Activated CD4-positive, alpha-beta T cell treated with anti-CD3 and anti-CD28 coated beads, Interleukin-2, amount 10 ng/mL, durations not matched to agents 24 days and 14 days (primary cell): ENCODE measurements around the gene RNU6-9. TPM values are rescaled to one million over a fixed set of nuclear protein-coding genes. Genes with fewer than 3 reads are reported as not detected.
A peak's percentile ranks its signal among the peaks of the same experiment; 100 is the strongest.

Experiments
- DNase-seq: peaks from one replicate; pipeline ENCODE4 v3.0.0; 2022
- H3K27ac Mint-ChIP-seq: one replicate; pipeline ENCODE4 v1.8.0; 2022; ENCODE audit warnings: mild to moderate bottlenecking, mixed read lengths
- H3K27me3 Mint-ChIP-seq: one replicate; pipeline ENCODE4 v1.8.0; 2022; ENCODE audit warnings: mixed read lengths
- H3K36me3 Mint-ChIP-seq: one replicate; pipeline ENCODE4 v1.8.0; 2022; ENCODE audit warnings: low read depth, mild to moderate bottlenecking, mixed read lengths
- H3K4me1 Mint-ChIP-seq: one replicate; pipeline ENCODE4 v1.8.0; 2021; ENCODE audit warnings: mixed read lengths
- H3K4me3 Mint-ChIP-seq: one replicate; pipeline ENCODE4 v1.8.0; 2022; ENCODE audit warnings: mild to moderate bottlenecking, moderate library complexity, mixed read lengths
- H3K9me3 Mint-ChIP-seq: one replicate; pipeline ENCODE4 v1.8.0; 2021; ENCODE audit warnings: mixed read lengths
- intact Hi-C: fragments of 100-400 bp; cut with micrococcal nuclease; formaldehyde crosslinking; loops from one replicate; pipeline ENCODE4 v1.15.1; 2023
- total RNA-seq: library from RNA; stranded (reverse); gene quantifications from 2 replicates; pipeline ENCODE4 v1.2.3, GENCODE V29; 2022

Gene RNU6-9
- total RNA-seq, 1 donor from 2014 or later, result not detected

- no peak overlapping the region for H3K27ac Mint-ChIP-seq
These were observed 38.1 kb upstream of the RNU6-9 start for GRCh38 chr19:855142-855541.

GRCh38 chr19:855566-856120, 37.6 kb upstream of the RNU6-9 start:
- Mint-ChIP-seq H3K4me1 (no peaks in the 10 kb centered on the region), H3K27ac (no peak overlapping the region), H3K9me3 (no peaks in the 10 kb centered on the region), H3K27me3 (peaks cover 15% of the 10 kb centered on the region), H3K4me3 (no peak overlapping the region), H3K36me3 (no peaks in the 10 kb centered on the region)
- intact Hi-C loops, result no loop called here
- DNase-seq, result no peak

More at GRCh38 chr19:855142-855541, 38.1 kb upstream of the RNU6-9 start:
- H3K9me3 Mint-ChIP-seq, result no peaks in the 10 kb centered on the region
- H3K4me1 Mint-ChIP-seq, result no peaks in the 10 kb centered on the region
- no peaks in the 10 kb centered on the region for H3K36me3 Mint-ChIP-seq
- H3K27me3 Mint-ChIP-seq, result peaks cover 15% of the 10 kb centered on the region
- no peak for DNase-seq
- H3K4me3 Mint-ChIP-seq, result no peak overlapping the region
- intact Hi-C loops, result no loop called here

- H3K27ac Mint-ChIP-seq, result no peak overlapping the region
- intact Hi-C loops, result no loop called here
- no peak overlapping the region for H3K4me3 Mint-ChIP-seq
- DNase-seq, result no peak
- no peaks in the 10 kb centered on the region for H3K36me3 Mint-ChIP-seq
- H3K9me3 Mint-ChIP-seq, result no peaks in the 10 kb centered on the region
- H3K4me1 Mint-ChIP-seq, result peaks cover 4% of the 10 kb centered on the region
- H3K27me3 Mint-ChIP-seq, result peaks cover 14% of the 10 kb centered on the region
These were observed 35.0 kb upstream of the RNU6-9 start for GRCh38 chr19:858284-858683.

- Mint-ChIP-seq H3K27ac (no peak within 1 kb of the TSS), H3K4me3 (no peak within 1 kb of the TSS)
These were observed 34.1 kb upstream of the RNU6-9 start, which contains the start of gene CFD for GRCh38 chr19:858868-859843. TSS of gene CFD (plus strand) at chr19:859664. CDS start at chr19:859690, 26 bp downstream.

GRCh38 chr19:861141-861755, 32.0 kb upstream of the RNU6-9 start:
- Mint-ChIP-seq H3K4me1 (peaks cover 5% of the 10 kb centered on the region), H3K4me3 (peak overlapping the region; percentile 47), H3K27ac (no peak overlapping the region), H3K36me3 (no peaks in the 10 kb centered on the region), H3K27me3 (peaks cover 12% of the 10 kb centered on the region), H3K9me3 (no peaks in the 10 kb centered on the region)
- intact Hi-C loops, result no loop called here
- DNase-seq, result no peak

More at GRCh38 chr19:858868-859843, 34.1 kb upstream of the RNU6-9 start, which contains the start of gene CFD:
- no peak for DNase-seq
- intact Hi-C loops, result no loop called here
- Mint-ChIP-seq H3K27me3 (peaks cover 12% of the 10 kb centered on the region), H3K36me3 (no peaks in the 10 kb centered on the region), H3K9me3 (no peaks in the 10 kb centered on the region), H3K4me1 (peaks cover 5% of the 10 kb centered on the region)

GRCh38 chr19:861756-862580, 31.3 kb upstream of the RNU6-9 start:
- Mint-ChIP-seq H3K27ac (peak overlapping the region; percentile 72), H3K36me3 (no peaks in the 10 kb centered on the region), H3K9me3 (no peaks in the 10 kb centered on the region), H3K4me1 (peaks cover 5% of the 10 kb centered on the region), H3K4me3 (peak overlapping the region; percentile 79), H3K27me3 (peaks cover 12% of the 10 kb centered on the region)
- peak; percentile 86 for DNase-seq
- intact Hi-C loops, result loop anchor here (1.0 to 2.0 kb wide), 3 partner anchors 10 to 121 kb away; no protein-coding TSS in a partner anchor

- Mint-ChIP-seq H3K36me3 (peaks cover 5% of the 10 kb centered on the region), H3K9me3 (no peaks in the 10 kb centered on the region), H3K27ac (peak overlapping the region; percentile 72), H3K27me3 (peaks cover 11% of the 10 kb centered on the region), H3K4me1 (peaks cover 5% of the 10 kb centered on the region), H3K4me3 (peak overlapping the region; percentile 79)
- peak; percentile 95 for DNase-seq
- intact Hi-C loops, result loop anchor here (1.0 to 2.0 kb wide), 3 partner anchors 10 to 120 kb away; no protein-coding TSS in a partner anchor
These were observed 30.5 kb upstream of the RNU6-9 start for GRCh38 chr19:862581-863314.

GRCh38 chr19:863315-863620, 30.0 kb upstream of the RNU6-9 start:
- H3K4me3 Mint-ChIP-seq, result peak overlapping the region; percentile 79
- H3K9me3 Mint-ChIP-seq, result no peaks in the 10 kb centered on the region
- peak overlapping the region; percentile 25 for H3K27ac Mint-ChIP-seq
- peaks cover 5% of the 10 kb centered on the region for H3K36me3 Mint-ChIP-seq
- peaks cover 5% of the 10 kb centered on the region for H3K4me1 Mint-ChIP-seq
- intact Hi-C loops, result loop anchor here (2.0 kb wide), 1 partner anchor 120 kb away; no protein-coding TSS in a partner anchor
- DNase-seq, result no peak
- peaks cover 10% of the 10 kb centered on the region for H3K27me3 Mint-ChIP-seq

GRCh38 chr19:866769-867300, 26.4 kb upstream of the RNU6-9 start:
- Mint-ChIP-seq H3K9me3 (no peaks in the 10 kb centered on the region), H3K4me1 (peaks cover 10% of the 10 kb centered on the region), H3K4me3 (no peak overlapping the region), H3K27me3 (no peaks in the 10 kb centered on the region), H3K36me3 (peaks cover 17% of the 10 kb centered on the region), H3K27ac (no peak overlapping the region)
- intact Hi-C loops, result no loop called here
- no peak for DNase-seq

GRCh38 chr19:867301-867793, 25.9 kb upstream of the RNU6-9 start:
- peaks cover 13% of the 10 kb centered on the region for H3K4me1 Mint-ChIP-seq
- H3K4me3 Mint-ChIP-seq, result no peak overlapping the region
- intact Hi-C loops, result no loop called here
- no peaks in the 10 kb centered on the region for H3K9me3 Mint-ChIP-seq
- no peak overlapping the region for H3K27ac Mint-ChIP-seq
- no peak for DNase-seq
- H3K36me3 Mint-ChIP-seq, result peaks cover 17% of the 10 kb centered on the region
- H3K27me3 Mint-ChIP-seq, result no peaks in the 10 kb centered on the region

GRCh38 chr19:867855-868457, 25.3 kb upstream of the RNU6-9 start:
- Mint-ChIP-seq H3K4me1 (peaks cover 13% of the 10 kb centered on the region), H3K4me3 (no peak overlapping the region), H3K27ac (no peak overlapping the region), H3K27me3 (no peaks in the 10 kb centered on the region), H3K36me3 (peaks cover 17% of the 10 kb centered on the region), H3K9me3 (no peaks in the 10 kb centered on the region)
- intact Hi-C loops, result no loop called here
- no peak for DNase-seq
